ENCODE results near the gene CHGA.

Gene CHGA

DNA sequence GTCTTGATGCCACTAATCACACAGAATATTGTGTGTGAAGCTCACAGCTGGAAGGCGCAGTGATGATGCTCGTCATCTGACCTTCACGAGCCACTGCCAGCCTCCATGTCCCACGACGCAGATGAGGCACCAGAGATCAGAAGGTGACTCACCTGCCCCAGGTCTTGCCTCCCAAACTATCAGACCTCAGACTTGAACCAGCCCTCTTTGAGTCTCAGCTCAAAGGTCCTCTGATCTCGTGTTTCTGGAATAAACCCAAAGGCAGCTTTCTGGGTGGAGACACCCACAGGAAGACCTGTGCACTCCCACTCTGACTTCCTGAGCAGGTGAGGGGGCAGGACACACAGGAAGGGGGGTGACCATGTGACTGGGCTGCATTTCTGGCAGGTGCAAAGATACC lies 19.6 kb upstream of the CHGA start:
- DNase-seq (ENCODE audit: low read depth in 2 of 2, low spot score in 1 of 2) = no peak

DNA sequence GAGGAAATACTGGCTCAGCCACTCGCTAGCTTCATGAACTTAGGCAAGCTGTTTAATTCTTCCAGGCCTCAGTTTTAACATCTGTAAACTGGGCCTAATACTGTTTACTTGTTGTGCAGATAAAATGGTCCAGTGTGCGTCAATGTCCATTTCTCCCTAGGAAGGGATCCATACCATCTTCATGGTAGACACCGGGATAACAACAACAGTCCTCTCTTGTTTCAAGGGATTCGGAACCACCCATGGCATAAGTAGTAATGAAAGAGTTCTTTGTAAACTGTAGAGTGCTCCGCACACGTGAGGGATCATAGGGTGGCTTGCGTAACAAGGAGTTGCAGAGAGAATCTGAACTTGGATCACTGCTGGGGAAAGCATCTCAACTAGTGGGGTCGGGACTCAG lies 17.3 kb upstream of the CHGA start:
- no peak for DNase-seq (ENCODE audit: low read depth in 2 of 2, low spot score in 1 of 2)

DNA sequence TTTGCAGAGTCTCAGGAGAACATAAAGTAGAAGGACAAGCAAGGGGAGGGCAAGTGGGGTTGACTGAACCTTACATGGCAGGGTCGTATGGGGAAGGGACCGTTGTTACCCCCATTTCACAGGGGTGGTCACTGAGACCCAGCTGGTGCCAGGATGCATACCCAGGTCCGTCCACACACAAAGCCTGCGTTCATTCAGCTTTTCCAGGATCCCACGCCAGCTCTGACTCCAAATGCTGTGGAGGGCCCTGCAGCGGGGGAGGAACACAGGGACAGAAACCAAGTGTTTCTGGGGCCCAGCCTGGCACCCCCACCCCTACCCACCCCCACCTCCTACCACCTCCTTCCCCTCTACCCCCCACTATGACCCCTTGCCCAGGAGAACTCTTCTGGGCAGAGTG lies 16.5 kb upstream of the CHGA start:
- no peak for DNase-seq (ENCODE audit: low read depth in 2 of 2, low spot score in 1 of 2)

DNA sequence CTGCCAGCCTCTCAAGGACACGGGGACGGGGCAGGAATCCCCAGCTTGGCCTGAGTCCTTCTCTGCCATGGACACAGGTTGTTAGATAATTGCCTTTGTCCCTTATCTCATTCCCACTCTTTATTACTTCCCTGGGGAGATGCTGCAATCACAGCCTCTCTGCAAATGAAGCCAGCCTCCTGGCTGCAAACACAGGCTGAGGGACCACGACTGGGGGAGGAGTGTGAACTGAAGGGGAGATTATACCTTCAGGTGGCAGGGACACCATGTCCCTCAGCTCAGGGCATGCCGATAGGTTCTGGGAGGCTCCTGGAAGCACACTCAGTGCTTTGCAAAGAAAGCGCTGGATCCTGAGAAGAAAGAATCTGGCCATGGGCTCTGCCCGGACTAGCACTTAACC lies 16.1 kb upstream of the CHGA start:
- DNase-seq (ENCODE audit: low read depth in 2 of 2, low spot score in 1 of 2) = no peak

DNA sequence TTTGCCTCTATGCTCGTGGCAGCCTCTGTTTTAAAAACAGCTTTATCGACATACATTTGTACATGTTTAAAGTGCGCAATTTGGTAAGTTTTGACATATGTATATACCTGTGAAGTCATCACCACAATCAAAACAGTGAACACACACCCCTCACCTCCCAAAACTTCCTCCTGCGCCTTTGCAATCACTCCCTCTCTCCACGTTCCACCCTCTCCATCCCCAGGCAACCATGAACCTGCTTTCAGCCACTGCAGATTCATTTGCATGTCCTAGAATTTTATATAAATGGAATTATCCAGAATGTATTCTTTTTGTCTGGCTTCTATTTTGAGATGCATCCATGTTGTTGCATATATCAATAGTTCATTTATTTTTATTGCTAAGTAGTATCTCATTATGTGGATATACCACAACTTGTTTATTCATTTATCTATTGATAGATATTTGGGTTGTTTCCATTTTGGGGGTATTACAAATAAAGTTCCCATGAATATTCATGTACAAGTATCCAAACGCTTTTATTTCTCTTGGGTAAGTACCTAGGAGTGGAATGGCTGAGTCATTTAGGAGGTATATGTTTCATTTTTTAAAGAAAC lies 15.5 kb upstream of the CHGA start:
- DNase-seq (ENCODE audit: low read depth in 2 of 2, low spot score in 1 of 2) = no peak

DNA sequence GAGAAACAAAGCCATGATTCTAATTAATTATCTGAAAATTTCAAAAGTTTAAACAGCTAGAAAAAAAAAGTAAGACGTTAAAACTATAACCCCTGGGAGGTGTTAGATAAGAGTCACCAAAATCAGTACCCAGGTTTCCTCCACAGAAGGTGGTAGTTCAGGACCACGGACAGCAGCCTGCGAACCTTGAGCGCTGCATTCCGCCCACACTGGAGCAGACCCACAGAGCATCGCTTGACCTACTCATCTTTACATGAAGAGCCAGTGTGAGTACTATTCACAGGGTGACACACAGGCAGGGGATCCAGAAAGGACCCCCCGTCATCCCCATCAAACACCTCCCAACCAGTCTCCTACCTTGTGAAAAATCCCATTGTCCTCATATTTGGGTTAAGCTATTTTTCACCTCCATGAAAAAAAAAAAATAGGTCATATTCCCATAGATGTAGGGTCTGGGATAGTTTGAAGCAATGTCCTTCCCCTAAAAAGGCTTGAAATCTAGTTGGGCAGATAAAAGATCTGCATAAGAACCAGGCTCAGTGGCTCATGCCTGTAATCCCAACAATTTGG lies 8.8 kb upstream of the CHGA start:
- DNase-seq (ENCODE audit: low read depth in 2 of 2, low spot score in 1 of 2) = no peak

DNA sequence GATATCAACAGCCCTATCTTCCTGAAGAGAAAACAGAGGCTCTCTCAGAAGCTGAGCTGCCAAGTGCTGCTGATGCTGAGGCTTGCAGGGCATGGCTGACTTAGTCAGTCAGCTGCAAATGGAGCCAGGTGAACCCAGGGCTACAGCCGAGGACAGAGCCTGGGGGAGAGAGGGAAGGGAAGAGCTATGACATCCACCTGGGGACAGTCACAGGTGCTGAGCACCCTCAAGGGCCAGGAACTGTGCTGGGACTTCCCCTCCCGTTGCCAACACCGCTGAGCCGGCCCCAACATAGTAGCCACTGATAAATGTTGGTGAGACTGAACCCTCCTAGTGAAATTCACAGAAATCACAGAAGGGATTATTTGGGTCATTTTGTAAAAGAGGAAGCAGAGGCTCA lies 6.7 kb upstream of the CHGA start:
- no peak for DNase-seq (ENCODE audit: low read depth in 2 of 2, low spot score in 1 of 2)

DNA sequence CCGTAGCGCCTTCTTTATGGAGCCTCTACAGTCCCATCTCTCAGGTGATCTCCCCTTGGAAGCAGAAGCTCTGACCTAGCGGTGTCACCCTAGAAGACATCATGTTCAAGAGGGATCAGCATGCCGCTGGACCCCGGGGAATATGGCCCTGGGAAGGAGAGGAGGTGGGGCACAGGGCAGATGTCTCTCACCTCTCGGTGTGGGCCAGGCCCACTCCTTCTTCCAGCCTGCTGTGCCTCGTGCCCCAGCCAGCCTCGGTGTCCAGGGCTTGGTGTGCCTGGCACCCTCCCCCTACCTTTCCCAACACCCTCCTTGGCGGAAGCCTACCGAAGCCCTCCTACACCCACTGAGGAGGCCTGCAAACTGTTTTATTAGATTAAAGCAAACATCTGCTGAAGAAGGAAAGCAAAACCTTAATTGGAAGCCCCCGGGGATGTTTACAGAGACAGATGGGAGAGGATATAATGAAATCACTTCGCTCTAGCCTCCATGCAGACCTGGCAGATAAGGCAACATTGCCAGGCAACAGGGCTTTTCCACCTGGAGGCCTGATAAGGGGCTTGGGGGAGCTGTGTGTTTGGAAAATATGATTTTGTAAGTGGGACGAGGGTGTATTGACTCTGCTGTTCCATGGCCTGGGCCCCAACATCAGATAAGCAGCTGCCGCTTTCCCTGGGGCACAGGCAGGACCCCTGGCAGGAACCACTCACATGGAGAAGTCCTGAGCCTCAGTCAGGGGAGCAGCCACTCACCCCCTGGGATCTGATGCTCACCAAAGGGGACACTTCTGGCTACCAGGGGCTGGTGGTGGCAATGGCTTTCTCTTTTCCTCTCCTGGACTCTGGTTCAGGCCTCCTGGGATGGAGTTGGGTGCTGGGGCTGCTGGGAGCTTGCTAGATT lies 5.7 kb upstream of the CHGA start:
- no peak for DNase-seq (ENCODE audit: low read depth in 2 of 2, low spot score in 1 of 2)

DNA sequence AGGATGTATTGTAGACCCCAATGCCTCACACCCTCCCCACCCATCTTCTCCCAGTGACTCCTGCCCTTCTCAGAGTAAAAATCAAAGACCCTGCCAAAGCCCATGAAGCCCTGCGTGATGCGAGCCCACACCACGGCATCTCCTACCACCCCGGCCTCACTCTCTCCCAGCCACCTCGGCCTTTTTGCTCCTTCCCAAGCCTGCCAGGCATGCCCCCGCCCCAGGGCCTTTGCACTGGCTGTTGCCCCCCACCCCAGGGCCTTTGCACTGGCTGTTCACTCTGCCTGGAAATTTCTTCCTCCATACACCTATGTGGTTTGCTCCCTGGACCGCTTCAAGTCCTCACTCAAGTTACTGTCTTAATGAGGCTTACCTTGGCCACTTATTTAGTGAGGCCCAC lies 5.0 kb upstream of the CHGA start:
- DNase-seq (ENCODE audit: low read depth in 2 of 2, low spot score in 1 of 2) = no peak

DNA sequence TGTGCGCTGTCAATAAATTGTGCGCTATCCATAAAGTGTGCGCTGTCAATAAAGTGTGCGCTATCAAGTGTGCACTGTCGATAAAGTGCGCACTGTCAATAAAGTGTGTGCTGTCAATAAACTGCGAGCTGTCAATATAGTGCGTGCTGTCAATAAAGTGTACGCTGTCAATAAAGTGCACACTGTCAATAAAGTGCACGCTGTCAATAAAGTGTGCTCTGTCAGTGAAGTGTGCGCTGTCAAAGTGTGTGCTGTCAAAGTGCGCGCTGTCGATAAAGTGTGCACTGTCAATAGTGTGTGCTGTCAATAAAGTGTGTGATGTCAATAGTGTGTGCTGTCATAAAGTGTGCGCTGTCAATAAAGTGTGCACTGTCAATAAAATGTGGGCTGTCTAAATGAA lies 2.9 kb upstream of the CHGA start:
- no peak for DNase-seq (ENCODE audit: low read depth in 2 of 2, low spot score in 1 of 2)

DNA sequence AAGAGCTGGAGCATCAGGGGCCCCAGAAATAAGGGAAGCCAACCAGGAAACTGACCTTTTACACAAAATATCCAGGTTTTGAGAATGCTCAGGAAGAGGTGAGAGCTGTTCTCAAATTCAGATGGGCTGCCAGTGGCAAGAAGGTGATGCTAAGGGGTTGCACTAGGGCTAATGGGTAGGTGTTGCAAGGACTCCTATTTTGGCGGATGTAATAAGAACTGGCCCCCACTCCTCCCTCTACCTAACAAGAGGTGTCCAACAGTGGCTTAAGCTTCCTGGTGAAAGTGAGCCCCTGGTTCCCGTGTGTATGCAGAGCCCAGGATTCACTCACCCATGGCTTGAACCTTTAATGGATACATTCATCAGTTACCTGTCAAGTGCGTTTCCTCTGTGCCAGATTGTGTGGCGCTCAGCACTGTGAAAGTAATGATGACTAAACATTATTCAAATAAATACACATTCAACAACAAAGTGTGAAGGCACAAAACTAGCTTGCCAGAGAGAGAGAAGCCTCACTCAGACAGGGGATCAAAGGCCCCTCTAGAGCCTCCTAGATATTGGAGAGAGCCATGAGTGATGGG lies 705 bp upstream of the CHGA start:
- no peak for DNase-seq (ENCODE audit: low read depth in 2 of 2, low spot score in 1 of 2)

DNA sequence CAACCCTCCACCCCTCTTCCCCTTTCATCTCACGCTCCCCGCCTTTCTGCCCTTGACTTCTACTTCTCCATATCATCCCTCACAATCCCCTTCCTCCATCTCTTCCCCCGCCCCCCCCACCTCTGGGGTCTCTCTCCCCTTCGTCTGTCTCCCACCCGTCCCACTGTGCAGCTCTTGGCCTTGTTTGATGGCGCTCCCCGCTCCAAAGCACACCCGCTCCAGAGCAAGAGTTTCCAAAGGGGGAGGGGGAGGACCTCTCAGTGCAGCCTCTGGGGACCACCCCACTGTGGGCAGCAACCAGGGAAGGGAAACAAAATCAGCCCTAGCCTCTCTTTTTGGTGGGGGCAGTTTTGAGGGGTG lies 774 bp downstream of the CHGA start:
- no peak for DNase-seq (ENCODE audit: low read depth in 2 of 2, low spot score in 1 of 2)

DNA sequence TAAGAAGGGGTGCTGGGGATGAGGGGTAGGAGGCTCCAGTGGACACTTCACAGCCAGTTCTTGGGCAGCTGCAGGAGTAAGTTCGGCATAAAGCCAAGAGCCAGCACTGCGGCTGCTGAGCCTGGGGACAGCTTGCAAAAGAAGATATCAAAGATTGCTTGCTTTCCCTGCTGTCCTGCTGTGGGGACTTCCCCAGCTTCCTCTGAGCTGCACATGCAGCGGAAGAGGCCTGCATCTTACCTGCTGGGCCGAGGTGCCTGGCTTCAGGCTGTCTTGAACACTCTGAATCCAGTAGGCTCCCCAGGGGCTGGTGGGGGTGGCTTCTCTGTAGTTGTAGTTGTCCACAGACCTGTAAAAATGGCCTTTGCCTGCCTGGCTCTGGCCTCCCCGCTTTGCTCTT lies 1.3 kb downstream of the CHGA start:
- DNase-seq (ENCODE audit: low read depth in 2 of 2, low spot score in 1 of 2) = no peak

DNA sequence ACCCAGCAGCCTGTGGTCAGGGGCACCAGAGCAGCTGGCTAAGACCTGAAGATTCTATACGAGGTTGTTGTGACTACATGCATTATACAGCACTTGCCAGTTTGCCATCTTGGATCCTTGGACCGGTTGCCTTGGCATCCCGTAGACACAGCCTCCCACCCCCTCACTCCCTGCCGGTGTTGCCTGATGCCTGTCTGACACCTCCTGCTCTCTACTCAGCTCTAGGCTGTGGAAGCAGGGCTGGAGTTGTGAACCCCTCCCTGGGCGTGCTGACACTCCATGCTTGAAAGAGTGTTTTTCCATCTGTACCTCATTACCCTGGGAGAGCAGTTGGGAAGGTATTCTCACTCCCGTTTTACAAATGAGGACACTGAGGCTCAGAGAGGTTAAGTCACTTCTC lies 2.5 kb downstream of the CHGA start:
- DNase-seq (ENCODE audit: low read depth in 2 of 2, low spot score in 1 of 2) = no peak

DNA sequence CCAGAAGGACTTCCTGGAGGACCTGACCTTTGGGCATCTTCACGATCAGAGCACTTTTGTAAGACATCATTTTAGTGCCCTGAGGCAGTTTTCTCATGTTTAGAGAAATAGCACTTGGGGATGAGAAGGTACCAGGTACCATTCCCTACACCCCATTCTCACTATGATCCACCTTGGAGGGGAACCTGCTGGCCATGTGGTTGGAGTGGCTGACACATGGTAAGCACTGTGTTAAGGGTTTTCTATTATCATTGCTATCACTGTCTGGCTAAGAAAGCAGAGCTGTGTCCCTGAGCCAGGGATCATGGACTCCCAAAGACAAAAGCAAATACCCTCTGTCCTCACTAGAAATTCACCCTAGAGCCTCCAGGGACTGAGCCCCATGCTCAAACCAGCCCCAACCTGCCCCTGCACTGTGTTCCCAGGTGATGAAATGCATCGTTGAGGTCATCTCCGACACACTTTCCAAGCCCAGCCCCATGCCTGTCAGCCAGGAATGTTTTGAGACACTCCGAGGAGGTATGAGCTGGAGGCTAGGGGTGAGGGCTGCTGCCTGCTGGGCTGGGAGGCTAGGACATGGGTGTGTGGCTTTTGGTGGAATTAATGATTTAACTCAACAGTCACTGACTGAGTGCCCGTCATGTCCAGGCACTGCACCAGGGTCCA lies 3.4 kb downstream of the CHGA start:
- DNase-seq (ENCODE audit: low read depth in 2 of 2, low spot score in 1 of 2) = no peak

DNA sequence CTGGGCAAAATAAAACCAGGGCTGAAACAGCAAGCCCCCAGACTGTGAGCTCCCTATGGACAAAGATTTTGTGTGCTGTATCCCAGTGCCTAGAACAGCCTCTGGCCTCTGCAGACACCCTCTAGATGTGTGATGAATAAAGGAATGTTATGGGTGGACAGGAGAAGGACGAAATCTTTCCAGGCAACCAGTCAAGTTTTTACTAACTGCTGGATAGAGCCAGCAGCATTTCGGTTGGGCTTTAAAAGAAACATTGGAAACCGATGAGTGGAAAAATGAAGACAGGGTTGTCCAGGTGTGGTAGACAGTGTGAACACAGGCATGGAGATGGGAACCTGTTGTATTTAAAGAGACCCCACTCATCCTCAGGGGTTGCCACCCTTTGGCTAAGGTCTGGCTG lies 4.0 kb downstream of the CHGA start:
- DNase-seq (ENCODE audit: low read depth in 2 of 2, low spot score in 1 of 2) = no peak

DNA sequence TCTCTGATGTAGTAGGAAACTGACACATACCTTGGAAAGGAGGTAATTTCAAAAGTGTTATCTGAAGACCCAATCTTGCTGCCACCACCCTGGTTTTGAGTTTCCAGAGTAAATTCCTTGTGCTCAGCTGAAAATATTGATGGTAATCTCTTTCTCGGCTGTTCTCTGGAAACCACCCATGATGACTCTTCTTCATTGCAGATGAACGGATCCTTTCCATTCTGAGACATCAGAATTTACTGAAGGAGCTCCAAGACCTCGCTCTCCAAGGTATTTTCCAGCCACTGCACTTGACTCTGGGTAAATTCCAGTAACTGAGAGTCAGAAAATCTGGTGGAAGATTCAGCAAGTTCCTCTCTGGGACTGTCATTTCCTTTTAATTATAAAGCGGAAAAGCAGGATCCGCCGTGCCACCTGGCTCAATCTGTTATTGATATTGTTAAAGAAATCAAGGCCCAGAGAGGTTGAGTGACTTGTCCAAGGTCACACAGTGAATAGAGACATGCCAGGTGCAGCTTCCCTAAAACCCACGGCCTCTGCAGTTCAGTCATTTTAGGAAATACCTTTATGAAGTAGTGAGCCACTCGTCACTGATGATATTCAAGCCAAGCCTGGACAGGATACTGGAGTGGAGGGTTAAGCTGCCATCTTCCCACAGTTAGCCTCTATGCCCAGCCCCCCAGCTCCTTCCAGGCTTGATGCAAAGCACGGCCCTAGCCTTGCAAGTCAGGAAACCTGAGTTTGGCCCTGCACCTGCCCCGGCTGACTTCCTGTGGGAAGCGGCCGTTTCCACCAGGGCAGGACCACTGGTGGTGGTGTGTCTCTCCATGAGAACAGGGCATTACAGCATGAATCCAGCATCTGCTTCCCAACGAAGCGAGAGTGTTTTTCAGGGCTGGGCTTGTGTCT lies 4.7 kb downstream of the CHGA start:
- DNase-seq (ENCODE audit: low read depth in 2 of 2, low spot score in 1 of 2) = no peak

DNA sequence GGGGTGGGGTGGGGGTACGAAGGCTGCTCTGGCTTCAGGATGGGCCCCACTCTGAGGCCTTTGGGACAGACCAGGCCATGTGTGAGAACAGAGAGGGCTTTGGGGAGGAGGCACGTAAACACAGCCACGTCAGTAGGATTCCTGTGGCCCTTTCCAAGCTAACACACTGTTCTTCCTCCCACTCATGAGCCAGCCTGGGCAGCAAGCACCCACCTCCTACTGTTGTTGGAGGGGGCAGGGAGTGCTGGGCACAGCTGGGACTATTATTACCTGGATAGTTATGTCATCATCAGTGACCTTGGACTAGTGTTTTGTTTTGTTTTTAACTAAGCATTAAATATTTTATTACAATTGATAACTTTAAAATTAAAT lies 5.3 kb downstream of the CHGA start:
- DNase-seq (ENCODE audit: low read depth in 2 of 2, low spot score in 1 of 2) = no peak

DNA sequence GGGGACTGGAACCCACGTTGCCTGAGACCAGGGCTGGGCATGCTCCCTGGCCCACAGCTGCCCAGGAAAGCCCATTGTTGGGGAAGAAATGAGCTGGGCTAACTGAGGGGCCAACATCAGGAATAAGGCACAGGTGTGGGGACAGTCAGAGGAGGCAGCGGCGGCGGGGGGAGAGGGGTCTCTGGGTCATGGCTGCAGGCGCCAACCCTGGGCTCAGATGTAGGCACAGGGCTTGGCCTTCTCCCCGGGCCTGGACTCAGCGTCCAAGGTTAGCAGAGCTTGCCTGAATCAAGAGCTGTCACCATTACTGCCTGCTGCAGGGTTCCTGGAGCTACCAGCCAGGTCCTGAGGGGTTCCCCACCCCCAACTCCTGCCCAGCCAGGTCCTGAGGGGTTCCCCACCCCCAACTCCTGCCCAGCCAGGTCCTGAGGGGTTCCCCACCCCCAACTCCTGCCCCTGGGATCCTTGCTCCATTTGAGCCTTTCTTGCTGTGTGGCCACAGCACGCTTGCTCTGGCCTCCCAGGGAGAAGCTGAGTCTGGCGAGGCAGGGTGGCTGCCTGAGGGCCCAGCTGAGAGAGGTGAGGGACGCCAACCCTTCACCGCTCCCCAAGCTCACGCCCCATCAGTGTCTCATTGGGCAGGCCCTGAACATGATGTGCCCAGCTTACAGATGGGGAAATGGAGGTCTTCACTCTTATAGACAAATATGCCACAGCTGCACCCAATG lies 6.2 kb downstream of the CHGA start:
- DNase-seq (ENCODE audit: low read depth in 2 of 2, low spot score in 1 of 2) = no peak
